Endothelial cell of umbilical vein (primary cell): ENCODE results near the gene TRIM2. TPM values are rescaled to one million over a fixed set of nuclear protein-coding genes. Genes with fewer than 3 reads are reported as not detected.

Experiments used
- BruUV-seq: library from RNA; stranded (reverse); fragments of 400-500 nt; replicated peaks from 2 replicates; lab custom pipeline; 2021; lab: Mats Ljungman, UMichigan
- CTCF ChIA-PET: fragments of 300-600, 350-600 bp; sonication (Branson Sonifier 250); formaldehyde crosslinking; loops from one replicate; lab custom pipeline; 2021; ENCODE audit warnings: antibody characterized with exemption, inconsistent platforms; lab: Charles Lee
- POLR2A ChIA-PET: fragments of 300-600, 350-600 bp; sonication (Branson Sonifier 250); formaldehyde crosslinking; loops from one replicate; lab custom pipeline; 2021; ENCODE audit warnings: antibody characterized with exemption, inconsistent platforms; lab: Charles Lee
- DNase-seq: peaks from one replicate; pipeline ENCODE4 v3.0.0-alpha.2; 2011; ENCODE audit warnings: low read depth, low spot score
- FAIRE-seq: peaks from 2 replicates; lab custom pipeline; 2011; peaks lifted over from hg19 to GRCh38; lab: Jason Lieb, UNC
- H2AFZ ChIP-seq: 2 replicates; pipeline ENCODE4 v1.6.0; 2012; ENCODE audit warnings: low read depth, low read length, control low read depth, inconsistent platforms
- H3K27ac ChIP-seq: 2 replicates; pipeline ENCODE4 v1.5.1; 2011; ENCODE audit warnings: low read depth, mild to moderate bottlenecking, control low read depth, low read length, moderate library complexity; ENCODE audit not compliant: insufficient read depth
- H3K27me3 ChIP-seq, 2 experiments: 2 replicates each; pipeline versions ENCODE4 v1.6.0 to v1.6.1; 2011; ENCODE audit warnings: low read length in 2 of 2, mixed read lengths in 1 of 2; ENCODE audit not compliant: control insufficient read depth in 2 of 2, insufficient read depth in 2 of 2
- H3K36me3 ChIP-seq, 2 experiments: 2 replicates in 1 of 2; 3 replicates in 1 of 2; pipeline ENCODE4 v1.5.1; 2011; ENCODE audit warnings: low read length in 2 of 2, mild to moderate bottlenecking in 1 of 2, moderate library complexity in 1 of 2; ENCODE audit not compliant: control insufficient read depth in 2 of 2, insufficient read depth in 2 of 2; ENCODE audit errors: extremely low read depth in 1 of 2
- H3K4me1 ChIP-seq: 3 replicates; pipeline ENCODE4 v1.5.1; 2011; ENCODE audit warnings: mild to moderate bottlenecking, low read length; ENCODE audit not compliant: control insufficient read depth, insufficient read depth; ENCODE audit errors: extremely low read depth
- H3K4me2 ChIP-seq: 2 replicates; pipeline ENCODE4 v1.6.1; 2011; ENCODE audit warnings: low read length, control low read depth, mixed read lengths; ENCODE audit not compliant: insufficient read depth
- H3K4me3 ChIP-seq, 3 experiments: fragments of 200-600 bp in 1 of 3; sonication (generic), shearing (Covaris generic) in 1 of 3; replicated peaks in 1 of 3; 2 replicates each; pipeline ENCODE4 v1.5.1; 2011 to 2016; ENCODE audit warnings: control low read depth in 3 of 3, low read length in 3 of 3, mild to moderate bottlenecking in 2 of 3, inconsistent platforms in 1 of 3, low read depth in 1 of 3, moderate library complexity in 1 of 3; ENCODE audit not compliant: insufficient read depth in 1 of 3
- H3K79me2 ChIP-seq: 2 replicates; pipeline ENCODE4 v1.6.0; 2012; ENCODE audit warnings: low read length, inconsistent platforms; ENCODE audit not compliant: control insufficient read depth, insufficient read depth
- H3K9ac ChIP-seq: replicated peaks from 2 replicates; pipeline ENCODE3; 2011; ENCODE audit warnings: low read length, control low read depth; ENCODE audit not compliant: insufficient read depth; ENCODE audit errors: extremely low read depth
- H3K9me1 ChIP-seq: replicated peaks from 3 replicates; pipeline ENCODE4 v1.6.0; 2011; ENCODE audit warnings: mild to moderate bottlenecking, low read length; ENCODE audit not compliant: control insufficient read depth, insufficient read depth; ENCODE audit errors: extremely low read depth
- H3K9me3 ChIP-seq: replicated peaks from 2 replicates; pipeline ENCODE4 v1.5.1; 2012; ENCODE audit warnings: low read length, inconsistent platforms; ENCODE audit not compliant: control insufficient read depth, insufficient read depth
- H4K20me1 ChIP-seq: replicated peaks from 2 replicates; pipeline ENCODE3; 2011; ENCODE audit warnings: mild to moderate bottlenecking, low read length; ENCODE audit not compliant: control insufficient read depth, insufficient read depth; ENCODE audit errors: extremely low read depth
- EZH2 ChIP-seq: IDR thresholded peaks from 2 replicates; pipeline ENCODE4 v1.6.1; 2012; ENCODE audit warnings: borderline replicate concordance, low read depth, mild to moderate bottlenecking, moderate library complexity, low read length, inconsistent platforms; ENCODE audit not compliant: severe bottlenecking
- FOS ChIP-seq: IDR thresholded peaks from 2 replicates; pipeline ENCODE4 v1.6.1; 2011; ENCODE audit warnings: mild to moderate bottlenecking, low read length, moderate library complexity, borderline replicate concordance; ENCODE audit not compliant: insufficient read depth
- GATA2 ChIP-seq: IDR thresholded peaks from 2 replicates; pipeline ENCODE4 v1.7.0; 2011; ENCODE audit warnings: low read depth, mild to moderate bottlenecking, moderate library complexity, mixed read lengths, low read length; ENCODE audit not compliant: insufficient read length, insufficient read depth
- JUN ChIP-seq: IDR thresholded peaks from 2 replicates; pipeline ENCODE4 v1.6.1; 2011; ENCODE audit warnings: borderline replicate concordance, low read depth; ENCODE audit not compliant: insufficient read length, insufficient read depth
- MYC ChIP-seq: IDR thresholded peaks from one replicate; pipeline ENCODE4 v1.6.1; 2011; ENCODE audit warnings: mild to moderate bottlenecking, low read depth, low read length
- POLR2A ChIP-seq: IDR thresholded peaks from 2 replicates; pipeline ENCODE4 v1.6.1; 2012; ENCODE audit warnings: low read depth, mild to moderate bottlenecking, control low read depth, low read length
- POLR2AphosphoS5 ChIP-seq: IDR thresholded peaks from 2 replicates; pipeline ENCODE4 v1.6.1; 2012; ENCODE audit warnings: low read depth, mild to moderate bottlenecking, control low read depth, low read length, moderate library complexity; ENCODE audit not compliant: insufficient read depth
- dilution Hi-C: fragments of 300-500 bp; cut with MboI; formaldehyde crosslinking; loops from one replicate; pipeline ENCODE4 v1.15.0; 2019; ENCODE audit warnings: low sequenced_read_pairs; ENCODE audit not compliant: extremely low pct_ligation_motif_present
- intact Hi-C: fragments of 100-400 bp; cut with micrococcal nuclease; formaldehyde crosslinking; loops from one replicate; pipeline ENCODE4 v1.10.0; 2022
- polyA plus RNA-seq, 4 experiments: library from polyadenylated mRNA; depleted of rRNA in 3 of 4; stranded (reverse) in 3 of 4; unstranded in 1 of 4; fragments of >200 nt; gene quantifications; 2 replicates each; pipeline versions ENCODE4 v1.2.1 to v1.2.3, GENCODE V29; 2011 to 2012; ENCODE audit warnings: missing spikeins in 1 of 4
- total RNA-seq: library from RNA; stranded (reverse); gene quantifications from 2 replicates; pipeline ENCODE4 v1.2.3, GENCODE V29; 2021
- TF ChIP-seq, protein P1 (sequence below), 2 donors: IDR thresholded peaks; 1 replicate in 1 of 2; 2 replicates in 1 of 2; pipeline ENCODE4 v1.5.1; 2011; ENCODE audit warnings: low read length in 2 of 2, mild to moderate bottlenecking in 2 of 2, moderate library complexity in 2 of 2, control low read depth in 1 of 2, inconsistent platforms in 1 of 2, low read depth in 1 of 2; ENCODE audit not compliant: insufficient read depth in 1 of 2; ENCODE audit errors: extremely low read depth in 1 of 2
- TF ChIP-seq, protein P2 (sequence below): IDR thresholded peaks from 2 replicates; pipeline ENCODE4 v1.6.1; 2011; ENCODE audit not compliant: insufficient read depth, insufficient read length

The TRIM2 gene
- total and polyA plus RNA-seq, 2 donors (not counting 3 experiments of a cell fraction or from before 2014, with no cell fraction given), result 6.8 to 19.7 TPM

DNA sequence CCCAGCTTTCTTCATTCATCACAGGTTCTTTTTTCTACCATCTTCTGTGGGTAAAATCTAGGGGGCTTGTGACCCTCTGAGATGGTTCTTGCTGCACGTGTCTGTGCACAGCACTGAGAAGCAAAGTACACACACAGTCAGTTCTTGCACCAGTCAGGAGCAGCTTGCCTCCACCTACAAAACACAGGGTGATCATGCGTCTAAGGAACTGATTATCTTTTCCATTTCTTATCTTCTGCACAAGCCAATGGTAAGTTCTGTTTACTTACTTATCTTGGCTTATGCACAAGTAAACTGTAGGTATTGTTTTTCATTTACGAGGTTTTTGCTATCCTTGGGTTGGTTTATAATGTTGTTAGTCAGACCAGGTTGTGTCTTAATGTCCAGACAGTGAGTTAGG, 40.7 kb downstream of the TRIM2 start:
- Histone ChIP-seq H3K9ac (no peak overlapping the region), H3K4me3 (no peak overlapping the region), H3K4me2 (no peak overlapping the region), H3K79me2 (no peaks in the 10 kb centered on the region), H3K9me3 (no peaks in the 10 kb centered on the region), H3K9me1 (no peaks in the 10 kb centered on the region), H2AFZ (no peak overlapping the region), H3K4me1 (peaks cover 16% of the 10 kb centered on the region), H3K36me3 (no peaks in the 10 kb centered on the region), H3K27ac (no peak overlapping the region), H4K20me1 (no peaks in the 10 kb centered on the region), H3K27me3 (no peaks in the 10 kb centered on the region)
- CTCF ChIA-PET, result interaction anchor here (2.8 kb wide), 1 partner anchor 12 kb away, joined by 8 read pairs; no protein-coding TSS in a partner anchor
- intact Hi-C loops, result no loop called here
- no peak for TF ChIP-seq JUN
- TF ChIP-seq, protein P1, sequence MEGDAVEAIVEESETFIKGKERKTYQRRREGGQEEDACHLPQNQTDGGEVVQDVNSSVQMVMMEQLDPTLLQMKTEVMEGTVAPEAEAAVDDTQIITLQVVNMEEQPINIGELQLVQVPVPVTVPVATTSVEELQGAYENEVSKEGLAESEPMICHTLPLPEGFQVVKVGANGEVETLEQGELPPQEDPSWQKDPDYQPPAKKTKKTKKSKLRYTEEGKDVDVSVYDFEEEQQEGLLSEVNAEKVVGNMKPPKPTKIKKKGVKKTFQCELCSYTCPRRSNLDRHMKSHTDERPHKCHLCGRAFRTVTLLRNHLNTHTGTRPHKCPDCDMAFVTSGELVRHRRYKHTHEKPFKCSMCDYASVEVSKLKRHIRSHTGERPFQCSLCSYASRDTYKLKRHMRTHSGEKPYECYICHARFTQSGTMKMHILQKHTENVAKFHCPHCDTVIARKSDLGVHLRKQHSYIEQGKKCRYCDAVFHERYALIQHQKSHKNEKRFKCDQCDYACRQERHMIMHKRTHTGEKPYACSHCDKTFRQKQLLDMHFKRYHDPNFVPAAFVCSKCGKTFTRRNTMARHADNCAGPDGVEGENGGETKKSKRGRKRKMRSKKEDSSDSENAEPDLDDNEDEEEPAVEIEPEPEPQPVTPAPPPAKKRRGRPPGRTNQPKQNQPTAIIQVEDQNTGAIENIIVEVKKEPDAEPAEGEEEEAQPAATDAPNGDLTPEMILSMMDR (IDR thresholded peaks at IDR 0.05; ENCODE audit: extremely low read depth in 1 of 2, insufficient read depth in 1 of 2, low read depth in 1 of 2, low read length in 2 of 2), result no peak
- no peak for TF ChIP-seq FOS
- no peak for TF ChIP-seq MYC
- TF ChIP-seq POLR2AphosphoS5, result no peak
- no peak for TF ChIP-seq POLR2A
- no peak for TF ChIP-seq EZH2
- TF ChIP-seq GATA2, result no peak
- TF ChIP-seq, protein P2, sequence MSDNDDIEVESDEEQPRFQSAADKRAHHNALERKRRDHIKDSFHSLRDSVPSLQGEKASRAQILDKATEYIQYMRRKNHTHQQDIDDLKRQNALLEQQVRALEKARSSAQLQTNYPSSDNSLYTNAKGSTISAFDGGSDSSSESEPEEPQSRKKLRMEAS, result no peak
- dilution Hi-C loops, result no loop called here
- POLR2A ChIA-PET, result no interaction called here
- BruUV-seq, result no TSS peak
- DNase-seq, result no peak
- FAIRE-seq, result no peak
